GM19468 (cell line): ENCODE measurements around the gene PCDHB12.
"Not testable (repeated sequence)": the region's sequence is repeated elsewhere in the genome, so short reads cannot be mapped to it uniquely, and the experiment has no call there.

ENCODE experiments used
- ATAC-seq: cut with Tn5 transposase; IDR thresholded peaks from one replicate; pipeline ENCODE4 v1.9.1; 2021; ENCODE audit warnings: mild to moderate bottlenecking, moderate library complexity, moderate number of reproducible peaks; ENCODE audit not compliant: unreplicated experiment; ENCODE audit errors: extremely low read depth

Gene PCDHB12

DNA sequence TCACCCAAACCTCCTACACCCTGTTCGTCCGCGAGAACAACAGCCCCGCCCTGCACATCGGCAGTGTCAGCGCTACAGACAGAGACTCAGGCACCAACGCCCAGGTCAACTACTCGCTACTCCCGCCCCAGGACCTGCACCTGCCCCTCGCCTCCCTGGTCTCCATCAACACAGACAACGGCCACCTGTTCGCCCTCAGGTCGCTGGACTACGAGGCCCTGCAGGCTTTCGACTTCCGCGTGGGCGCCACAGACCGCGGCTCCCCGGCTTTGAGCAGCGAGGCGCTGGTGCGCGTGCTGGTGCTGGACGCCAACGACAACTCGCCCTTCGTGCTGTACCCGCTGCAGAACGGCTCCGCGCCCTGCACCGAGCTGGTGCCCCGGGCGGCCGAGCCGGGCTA lies 7.4 kb upstream of the PCDHB12 start:
- ATAC-seq: not testable (repeated sequence)

DNA sequence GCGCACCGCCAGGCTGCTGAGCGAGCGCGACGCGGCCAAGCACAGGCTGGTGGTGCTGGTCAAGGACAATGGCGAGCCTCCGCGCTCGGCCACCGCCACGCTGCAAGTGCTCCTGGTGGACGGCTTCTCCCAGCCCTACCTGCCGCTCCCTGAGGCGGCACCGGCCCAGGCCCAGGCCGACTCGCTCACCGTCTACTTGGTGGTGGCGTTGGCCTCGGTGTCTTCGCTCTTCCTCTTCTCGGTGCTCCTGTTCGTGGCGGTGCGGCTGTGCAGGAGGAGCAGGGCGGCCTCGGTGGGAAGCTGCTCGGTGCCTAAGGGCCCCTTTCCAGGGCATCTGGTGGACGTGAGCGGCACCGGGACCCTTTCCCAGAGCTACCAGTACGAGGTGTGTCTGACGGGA lies 6.9 kb upstream of the PCDHB12 start:
- not testable (repeated sequence) for ATAC-seq

DNA sequence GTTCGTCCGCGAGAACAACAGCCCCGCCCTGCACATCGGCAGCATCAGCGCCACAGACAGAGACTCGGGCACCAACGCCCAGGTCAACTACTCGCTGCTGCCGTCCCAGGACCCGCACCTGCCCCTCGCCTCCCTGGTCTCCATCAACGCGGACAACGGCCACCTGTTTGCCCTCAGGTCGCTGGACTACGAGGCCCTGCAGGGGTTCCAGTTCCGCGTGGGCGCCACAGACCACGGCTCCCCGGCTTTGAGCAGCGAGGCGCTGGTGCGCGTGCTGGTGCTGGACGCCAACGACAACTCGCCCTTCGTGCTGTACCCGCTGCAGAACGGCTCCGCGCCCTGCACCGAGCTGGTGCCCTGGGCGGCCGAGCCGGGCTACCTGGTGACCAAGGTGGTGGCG lies 1.8 kb downstream of the PCDHB12 start:
- ATAC-seq: not testable (repeated sequence)

DNA sequence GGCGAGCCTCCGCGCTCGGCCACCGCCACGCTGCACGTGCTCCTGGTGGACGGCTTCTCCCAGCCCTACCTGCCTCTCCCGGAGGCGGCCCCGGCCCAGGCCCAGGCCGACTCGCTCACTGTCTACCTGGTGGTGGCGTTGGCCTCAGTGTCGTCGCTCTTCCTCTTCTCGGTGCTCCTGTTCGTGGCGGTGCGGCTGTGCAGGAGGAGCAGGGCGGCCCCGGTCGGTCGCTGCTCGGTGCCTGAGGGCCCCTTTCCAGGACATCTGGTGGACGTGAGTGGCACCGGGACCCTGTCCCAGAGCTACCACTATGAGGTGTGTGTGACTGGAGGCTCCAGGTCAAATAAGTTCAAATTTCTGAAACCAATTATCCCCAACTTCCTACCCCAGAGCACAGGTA lies 2.3 kb downstream of the PCDHB12 start:
- not testable (repeated sequence) for ATAC-seq

DNA sequence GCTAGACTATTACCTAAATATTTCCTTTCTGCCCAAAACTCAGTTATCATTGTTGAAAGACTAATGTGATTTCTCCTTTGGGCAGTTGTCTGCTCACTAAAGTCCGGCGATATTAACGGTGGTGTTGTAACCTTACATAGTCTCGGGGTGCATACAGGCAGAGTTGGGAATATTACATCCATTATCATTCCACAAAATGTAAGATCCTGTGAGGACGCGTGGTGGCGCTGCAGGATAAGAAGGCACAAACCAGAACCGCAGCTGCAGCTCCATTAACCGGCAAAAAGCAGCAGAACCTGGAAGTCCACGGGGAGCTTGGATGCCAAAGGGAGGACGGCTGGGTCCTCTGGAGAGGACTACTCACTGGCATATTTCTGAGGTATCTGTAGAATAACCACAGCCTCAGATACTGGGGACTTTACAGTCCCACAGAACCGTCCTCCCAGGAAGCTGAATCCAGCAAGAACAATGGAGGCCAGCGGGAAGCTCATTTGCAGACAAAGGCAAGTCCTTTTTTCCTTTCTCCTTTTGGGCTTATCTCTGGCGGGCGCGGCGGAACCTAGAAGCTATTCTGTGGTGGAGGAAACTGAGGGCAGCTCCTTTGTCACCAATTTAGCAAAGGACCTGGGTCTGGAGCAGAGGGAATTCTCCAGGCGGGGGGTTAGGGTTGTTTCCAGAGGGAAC lies 5.3 kb downstream of the PCDHB12 start, which contains the start of gene PCDHB13:
Gene PCDHB13, plus strand, starts transcription at position 264 of the 684 bp plus-strand sequence. Its CDS starts 205 bp downstream, at position 469.
- not testable (repeated sequence) for ATAC-seq

DNA sequence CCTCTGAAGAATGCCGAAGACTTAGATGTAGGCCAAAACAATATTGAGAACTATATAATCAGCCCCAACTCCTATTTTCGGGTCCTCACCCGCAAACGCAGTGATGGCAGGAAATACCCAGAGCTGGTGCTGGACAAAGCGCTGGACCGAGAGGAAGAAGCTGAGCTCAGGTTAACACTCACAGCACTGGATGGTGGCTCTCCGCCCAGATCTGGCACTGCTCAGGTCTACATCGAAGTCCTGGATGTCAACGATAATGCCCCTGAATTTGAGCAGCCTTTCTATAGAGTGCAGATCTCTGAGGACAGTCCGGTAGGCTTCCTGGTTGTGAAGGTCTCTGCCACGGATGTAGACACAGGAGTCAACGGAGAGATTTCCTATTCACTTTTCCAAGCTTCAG lies 6.1 kb downstream of the PCDHB12 start:
- ATAC-seq: not testable (repeated sequence)

DNA sequence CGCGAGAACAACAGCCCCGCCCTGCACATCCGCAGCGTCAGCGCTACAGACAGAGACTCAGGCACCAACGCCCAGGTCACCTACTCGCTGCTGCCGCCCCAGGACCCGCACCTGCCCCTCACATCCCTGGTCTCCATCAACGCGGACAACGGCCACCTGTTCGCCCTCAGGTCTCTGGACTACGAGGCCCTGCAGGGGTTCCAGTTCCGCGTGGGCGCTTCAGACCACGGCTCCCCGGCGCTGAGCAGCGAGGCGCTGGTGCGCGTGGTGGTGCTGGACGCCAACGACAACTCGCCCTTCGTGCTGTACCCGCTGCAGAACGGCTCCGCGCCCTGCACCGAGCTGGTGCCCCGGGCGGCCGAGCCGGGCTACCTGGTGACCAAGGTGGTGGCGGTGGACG lies 7.0 kb downstream of the PCDHB12 start:
- not testable (repeated sequence) for ATAC-seq

DNA sequence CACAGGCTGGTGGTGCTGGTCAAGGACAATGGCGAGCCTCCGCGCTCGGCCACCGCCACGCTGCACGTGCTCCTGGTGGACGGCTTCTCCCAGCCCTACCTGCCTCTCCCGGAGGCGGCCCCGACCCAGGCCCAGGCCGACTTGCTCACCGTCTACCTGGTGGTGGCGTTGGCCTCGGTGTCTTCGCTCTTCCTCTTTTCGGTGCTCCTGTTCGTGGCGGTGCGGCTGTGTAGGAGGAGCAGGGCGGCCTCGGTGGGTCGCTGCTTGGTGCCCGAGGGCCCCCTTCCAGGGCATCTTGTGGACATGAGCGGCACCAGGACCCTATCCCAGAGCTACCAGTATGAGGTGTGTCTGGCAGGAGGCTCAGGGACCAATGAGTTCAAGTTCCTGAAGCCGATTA lies 7.5 kb downstream of the PCDHB12 start:
- ATAC-seq: not testable (repeated sequence)

DNA sequence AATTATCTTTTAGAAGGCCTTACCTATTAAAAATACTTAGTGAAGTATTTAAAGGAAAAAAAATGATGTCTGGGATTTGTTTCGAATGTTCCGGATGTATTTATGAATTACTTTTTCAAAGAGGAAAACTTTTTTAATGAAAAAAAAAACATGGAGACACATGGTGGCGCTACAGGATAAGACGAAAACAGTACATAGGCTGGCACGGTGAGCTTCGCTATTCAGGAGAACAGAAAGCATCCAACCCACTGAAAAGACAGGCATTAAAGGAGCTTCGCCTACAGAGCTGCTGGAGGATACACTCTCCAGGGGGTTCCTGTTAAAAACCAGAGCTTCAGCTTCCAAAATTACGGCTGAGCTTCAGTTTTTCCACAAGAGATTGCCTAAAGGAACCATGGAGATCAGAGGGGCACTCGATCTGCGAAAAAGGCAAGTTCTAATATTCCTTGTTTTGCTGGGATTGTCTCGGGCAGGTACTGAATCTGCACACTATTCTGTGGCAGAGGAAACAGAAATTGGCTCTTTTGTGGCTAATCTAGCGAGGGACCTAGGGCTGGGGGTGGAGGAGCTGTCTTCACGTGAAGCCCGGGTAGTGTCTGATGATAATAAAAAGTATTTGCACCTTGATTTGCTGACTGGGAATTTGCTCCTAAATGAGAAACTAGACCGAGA lies 14.7 kb downstream of the PCDHB12 start, which contains the start of gene PCDHB14:
Gene PCDHB14, plus strand, starts transcription at position 232 of the 672 bp plus-strand sequence. Its CDS starts 163 bp downstream, at position 395.
- no peak for ATAC-seq

DNA sequence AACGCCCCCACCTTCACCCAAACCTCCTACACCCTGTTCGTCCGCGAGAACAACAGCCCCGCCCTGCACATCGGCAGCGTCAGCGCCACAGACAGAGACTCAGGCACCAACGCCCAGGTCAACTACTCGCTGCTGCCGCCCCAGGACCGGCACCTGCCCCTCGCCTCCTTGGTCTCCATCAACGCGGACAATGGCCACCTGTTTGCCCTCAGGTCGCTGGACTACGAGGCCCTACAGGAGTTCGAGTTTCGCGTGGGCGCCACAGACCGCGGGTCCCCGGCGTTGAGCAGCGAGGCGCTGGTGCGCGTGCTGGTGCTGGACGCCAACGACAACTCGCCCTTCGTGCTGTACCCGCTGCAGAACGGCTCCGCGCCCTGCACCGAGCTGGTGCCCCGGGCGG lies 16.3 kb downstream of the PCDHB12 start:
- not testable (repeated sequence) for ATAC-seq

DNA sequence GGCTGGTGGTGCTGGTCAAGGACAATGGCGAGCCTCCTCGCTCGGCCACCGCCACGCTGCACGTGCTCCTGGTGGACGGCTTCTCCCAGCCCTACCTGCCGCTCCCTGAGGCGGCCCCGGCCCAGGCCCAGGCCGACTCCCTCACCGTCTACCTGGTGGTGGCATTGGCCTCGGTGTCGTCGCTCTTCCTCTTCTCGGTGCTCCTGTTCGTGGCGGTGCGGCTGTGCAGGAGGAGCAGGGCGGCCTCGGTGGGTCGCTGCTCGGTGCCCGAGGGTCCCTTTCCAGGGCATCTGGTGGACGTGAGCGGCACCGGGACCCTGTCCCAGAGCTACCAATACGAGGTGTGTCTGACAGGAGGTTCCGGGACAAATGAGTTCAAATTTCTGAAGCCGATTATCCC lies 16.9 kb downstream of the PCDHB12 start:
- ATAC-seq: not testable (repeated sequence)

DNA sequence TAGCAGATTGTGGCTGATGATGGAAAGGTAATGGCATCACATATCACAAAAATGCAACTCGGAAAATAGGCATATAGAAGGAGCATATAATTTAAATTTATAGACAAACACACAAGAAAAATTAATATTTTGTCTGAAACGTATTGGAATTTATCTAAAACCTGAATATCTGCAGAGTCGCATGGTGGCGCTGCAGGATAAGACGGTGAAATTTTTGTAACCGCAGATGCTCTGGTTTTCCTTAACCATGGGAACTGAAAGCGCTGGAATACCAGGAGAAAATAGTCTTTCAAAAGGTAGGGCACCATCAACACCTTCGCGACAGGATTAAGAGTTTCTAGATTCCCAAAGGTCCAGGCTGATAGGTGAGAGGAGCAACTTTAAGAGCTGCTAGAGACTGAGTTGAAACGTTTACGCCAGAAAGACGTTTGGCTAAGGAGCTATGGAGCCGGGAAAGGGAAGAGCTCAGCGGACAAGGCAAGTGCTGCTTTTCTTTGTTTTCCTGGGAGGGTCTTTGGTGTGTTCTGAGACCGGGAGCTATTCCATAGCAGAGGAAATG lies 25.7 kb downstream of the PCDHB12 start:
- ATAC-seq: no peak

DNA sequence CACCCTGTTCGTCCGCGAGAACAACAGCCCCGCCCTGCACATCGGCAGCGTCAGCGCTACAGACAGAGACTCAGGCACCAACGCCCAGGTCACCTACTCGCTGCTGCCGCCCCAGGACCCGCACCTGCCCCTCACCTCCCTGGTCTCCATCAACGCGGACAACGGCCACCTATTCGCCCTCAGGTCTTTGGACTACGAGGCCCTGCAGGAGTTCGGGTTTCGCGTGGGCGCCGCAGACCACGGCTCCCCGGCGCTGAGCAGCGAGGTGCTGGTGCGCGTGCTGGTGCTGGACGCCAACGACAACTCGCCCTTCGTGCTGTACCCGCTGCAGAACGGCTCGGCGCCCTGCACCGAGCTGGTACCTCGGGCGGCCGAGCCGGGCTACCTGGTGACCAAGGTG lies 27.4 kb downstream of the PCDHB12 start:
- ATAC-seq: not testable (repeated sequence)

DNA sequence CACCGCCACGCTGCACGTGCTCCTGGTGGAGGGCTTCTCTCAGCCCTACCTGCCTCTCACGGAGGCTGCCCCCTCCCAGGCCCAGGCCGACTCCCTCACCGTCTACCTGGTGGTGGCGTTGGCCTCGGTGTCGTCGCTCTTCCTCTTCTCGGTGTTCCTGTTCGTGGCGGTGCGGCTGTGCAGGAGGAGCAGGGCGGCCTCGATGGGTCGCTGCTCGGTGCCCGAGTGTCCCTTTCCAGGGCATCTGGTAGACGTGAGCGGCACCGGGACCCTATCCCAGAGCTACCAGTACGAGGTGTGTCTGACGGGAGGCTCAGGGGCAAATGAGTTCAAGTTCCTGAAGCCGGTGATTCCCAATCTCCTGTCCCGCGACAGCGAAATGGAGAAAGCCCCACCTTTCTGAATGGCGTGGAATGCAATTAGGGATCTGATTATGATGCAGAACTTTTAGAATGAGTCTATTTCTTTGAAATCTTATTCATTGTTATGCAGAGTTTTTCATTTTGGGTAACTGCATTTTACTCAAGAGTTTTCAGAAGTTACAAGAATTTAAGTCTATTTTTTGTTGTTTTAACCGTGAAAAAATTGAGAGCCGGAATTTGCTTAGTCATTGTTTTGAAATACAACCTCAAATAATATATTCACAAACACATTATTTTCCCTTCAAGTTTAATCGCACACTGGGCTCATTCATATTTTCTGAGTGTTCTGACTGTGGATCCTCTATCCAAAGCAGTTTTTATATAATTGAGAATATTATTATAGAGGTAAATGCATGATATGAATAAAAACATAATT lies 28.2 kb downstream of the PCDHB12 start:
- no peak for ATAC-seq

DNA sequence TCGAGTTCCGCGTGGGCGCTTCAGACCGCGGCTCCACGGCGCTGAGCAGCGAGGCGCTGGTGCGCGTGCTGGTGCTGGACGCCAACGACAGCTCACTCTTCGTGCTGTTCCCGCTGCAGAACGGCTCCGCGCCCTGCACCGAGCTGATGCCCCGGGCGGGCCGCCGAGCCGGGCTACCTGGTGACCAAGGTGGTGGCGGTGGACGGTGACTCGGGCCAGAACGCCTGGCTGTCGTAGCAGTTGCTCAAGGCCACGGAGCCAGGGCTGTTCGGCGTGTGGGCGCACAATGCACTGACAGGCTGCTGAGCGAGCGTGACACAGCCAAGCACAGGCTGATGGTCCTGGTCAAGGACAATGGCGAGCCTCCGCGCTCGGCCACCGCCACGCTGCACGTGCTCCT lies 33.0 kb downstream of the PCDHB12 start:
- ATAC-seq: no peak

DNA sequence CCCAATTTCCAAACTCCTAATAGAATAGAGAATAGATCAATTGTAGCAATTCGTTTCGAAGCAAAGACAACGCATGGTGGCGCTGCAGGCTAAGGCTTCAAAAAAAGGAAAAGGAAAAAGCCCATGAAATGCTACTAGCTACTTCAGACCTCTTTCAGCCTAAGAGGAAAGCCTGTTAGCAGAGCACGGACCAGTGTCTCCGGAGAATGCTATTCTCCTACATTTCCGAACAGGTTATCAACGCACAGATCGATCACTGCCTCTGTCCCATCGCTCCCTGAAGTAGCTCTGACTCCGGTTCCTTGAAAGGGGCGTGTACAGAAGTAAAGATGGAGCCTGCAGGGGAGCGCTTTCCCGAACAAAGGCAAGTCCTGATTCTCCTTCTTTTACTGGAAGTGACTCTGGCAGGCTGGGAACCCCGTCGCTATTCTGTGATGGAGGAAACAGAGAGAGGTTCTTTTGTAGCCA lies 36.8 kb downstream of the PCDHB12 start, which contains the start of gene PCDHB15:
Gene PCDHB15, plus strand, starts transcription at position 146 of the 468 bp plus-strand sequence. Its CDS starts 184 bp downstream, at position 330.
- ATAC-seq: no peak

DNA sequence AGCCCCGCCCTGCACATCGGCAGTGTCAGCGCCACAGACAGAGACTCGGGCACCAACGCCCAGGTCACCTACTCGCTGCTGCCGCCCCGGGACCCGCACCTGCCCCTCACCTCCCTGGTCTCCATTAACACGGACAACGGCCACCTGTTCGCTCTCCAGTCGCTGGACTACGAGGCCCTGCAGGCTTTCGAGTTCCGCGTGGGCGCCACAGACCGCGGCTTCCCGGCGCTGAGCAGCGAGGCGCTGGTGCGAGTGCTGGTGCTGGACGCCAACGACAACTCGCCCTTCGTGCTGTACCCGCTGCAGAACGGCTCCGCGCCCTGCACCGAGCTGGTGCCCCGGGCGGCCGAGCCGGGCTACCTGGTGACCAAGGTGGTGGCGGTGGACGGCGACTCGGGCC lies 38.5 kb downstream of the PCDHB12 start:
- not testable (repeated sequence) for ATAC-seq

DNA sequence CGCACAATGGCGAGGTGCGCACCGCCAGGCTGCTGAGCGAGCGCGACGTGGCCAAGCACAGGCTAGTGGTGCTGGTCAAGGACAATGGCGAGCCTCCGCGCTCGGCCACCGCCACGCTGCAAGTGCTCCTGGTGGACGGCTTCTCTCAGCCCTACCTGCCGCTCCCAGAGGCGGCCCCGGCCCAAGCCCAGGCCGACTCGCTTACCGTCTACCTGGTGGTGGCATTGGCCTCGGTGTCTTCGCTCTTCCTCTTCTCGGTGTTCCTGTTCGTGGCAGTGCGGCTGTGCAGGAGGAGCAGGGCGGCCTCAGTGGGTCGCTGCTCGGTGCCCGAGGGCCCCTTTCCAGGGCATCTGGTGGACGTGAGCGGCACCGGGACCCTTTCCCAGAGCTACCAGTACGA lies 38.9 kb downstream of the PCDHB12 start:
- not testable (repeated sequence) for ATAC-seq

DNA sequence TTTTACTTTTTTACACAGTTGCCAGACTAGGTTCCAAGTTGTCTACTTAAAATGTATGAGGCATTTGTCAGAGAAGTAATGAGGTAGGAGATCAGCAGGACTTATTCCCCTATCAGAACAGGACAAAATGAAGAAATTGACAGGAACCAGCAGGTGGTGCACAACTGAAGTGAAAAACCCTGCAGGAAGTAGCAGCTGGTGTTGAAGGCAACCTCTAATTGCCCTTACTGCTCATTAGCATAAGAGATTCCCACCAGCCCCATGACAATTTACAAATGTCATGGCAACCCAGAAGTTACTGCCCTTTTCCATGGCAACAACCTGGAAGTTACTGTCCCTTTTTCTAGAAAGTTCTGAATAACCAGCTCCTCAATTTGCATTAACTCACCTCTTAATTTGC lies 42.1 kb downstream of the PCDHB12 start:
- ATAC-seq: no peak

DNA sequence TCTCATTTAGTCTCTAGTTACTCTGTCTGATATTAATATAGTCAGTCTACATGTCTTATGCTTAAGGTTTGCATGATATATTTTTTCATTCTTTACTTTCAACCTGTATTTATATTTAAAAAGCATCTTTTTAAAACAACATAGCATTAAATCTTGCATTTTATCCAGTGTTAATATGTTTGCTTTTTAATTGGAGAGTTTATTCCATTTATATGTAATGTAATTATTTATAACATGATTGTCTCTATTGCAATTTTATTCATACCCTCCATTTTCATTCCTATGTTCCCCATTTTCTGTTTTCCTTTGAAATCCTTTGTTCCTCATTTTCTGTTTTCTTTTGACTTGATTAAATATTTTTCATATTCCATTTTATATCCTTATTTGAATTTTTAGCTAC lies 49.9 kb downstream of the PCDHB12 start:
- ATAC-seq: no peak
